Stomach (tissue), 9 donors: ENCODE results near the gene MERTK. TPM values are rescaled to one million over a fixed set of nuclear protein-coding genes. Genes with fewer than 3 reads are reported as not detected.

Experiments used
- DNase-seq, 2 donors: peaks; one replicate each; pipeline versions ENCODE4 v3.0.0 to v3.0.0-alpha.2; 2013 to 2019
- H3K27ac ChIP-seq, 5 donors: fragments of 200-600 bp in 4 of 5; sonication (generic) in 4 of 5; one replicate each; pipeline ENCODE4 v1.5.1; 2013 to 2019; ENCODE audit warnings: mild to moderate bottlenecking in 1 of 5, moderate library complexity in 1 of 5
- H3K27me3 ChIP-seq, 3 donors: fragments of 200-600 bp; sonication (generic); one replicate each; pipeline ENCODE4 v1.5.1; 2017 to 2019; ENCODE audit warnings: mixed run types in 1 of 3
- H3K36me3 ChIP-seq, 4 donors: fragments of 200-600 bp; sonication (generic); 1 replicate in 3 of 4; 2 replicates in 1 of 4; pipeline ENCODE4 v1.5.1; 2016 to 2019
- H3K4me1 ChIP-seq, 4 donors: fragments of 200-600 bp; sonication (generic); one replicate each; pipeline ENCODE4 v1.5.1; 2016 to 2019
- H3K4me3 ChIP-seq, 4 donors: fragments of 200-600 bp; sonication (generic) in 3 of 4; one replicate each; pipeline ENCODE4 v1.5.1; 2016 to 2019; ENCODE audit warnings: mild to moderate bottlenecking in 1 of 4
- H3K9me3 ChIP-seq, 4 donors: fragments of 200-600 bp; sonication (generic); one replicate each; pipeline ENCODE4 v1.5.1; 2016 to 2019
- EP300 ChIP-seq: sonication (generic); formaldehyde crosslinking; IDR thresholded peaks from one replicate; pipeline ENCODE4 v1.6.1; 2017; ENCODE audit warnings: antibody characterized with exemption
- POLR2A ChIP-seq, 4 donors: fragments of 450-650 bp; IDR thresholded peaks; one replicate each; pipeline ENCODE4 v1.6.1; 2016; ENCODE audit warnings: antibody characterized with exemption in 4 of 4, control low read depth in 2 of 4, mild to moderate bottlenecking in 1 of 4, moderate library complexity in 1 of 4
- POLR2AphosphoS5 ChIP-seq, 3 donors: sonication (generic); formaldehyde crosslinking; IDR thresholded peaks; one replicate each; pipeline ENCODE4 v1.6.1; 2016; ENCODE audit warnings: antibody characterized with exemption in 3 of 3
- WGBS, 5 donors: extraction: QIAGEN DNeasy Blood & Tissue Kit in 3 of 5; methylation state at CpG; one replicate each; pipeline versions ENCODE4 v1.1.5 to v1.1.7; 2013 to 2018; 5-methylcytosine and 5-hydroxymethylcytosine counted together
- intact Hi-C: fragments of 100-400 bp; cut with DNase I; formaldehyde crosslinking; loops from one replicate; pipeline ENCODE4 v1.15.1; 2023; ENCODE audit warnings: low total_unique reads
- polyA plus RNA-seq, 3 donors: library from polyadenylated mRNA; stranded (reverse); fragments of 200-250 nt; gene quantifications; one replicate each; pipeline ENCODE4 v1.2.3, GENCODE V29; 2013
- total RNA-seq, 5 donors: library from RNA; depleted of rRNA; stranded (reverse); fragments of >200 nt; gene quantifications; one replicate each; pipeline versions ENCODE4 v1.1.0 to v1.2.3, GENCODE V29; 2014 to 2016
- TF ChIP-seq, protein P1 (sequence below), 7 experiments: fragments of 450-650 bp in 4 of 7; fragments of 200-600 bp in 3 of 7; sonication (generic) in 3 of 7; IDR thresholded peaks; one replicate each; pipeline ENCODE4 v1.5.1; 2016 to 2019; ENCODE audit warnings: antibody characterized with exemption in 7 of 7, control low read depth in 2 of 7, mild to moderate bottlenecking in 1 of 7
- donor health status: healthy with polysubstance abuse.
- donor health status: Bipolar disorder and iron deficiency.
- donor health status: healthy.

MERTK gene
- total and polyA plus RNA-seq, 8 donors: 3.9 to 21.8 (median 10.0) TPM

DNA sequence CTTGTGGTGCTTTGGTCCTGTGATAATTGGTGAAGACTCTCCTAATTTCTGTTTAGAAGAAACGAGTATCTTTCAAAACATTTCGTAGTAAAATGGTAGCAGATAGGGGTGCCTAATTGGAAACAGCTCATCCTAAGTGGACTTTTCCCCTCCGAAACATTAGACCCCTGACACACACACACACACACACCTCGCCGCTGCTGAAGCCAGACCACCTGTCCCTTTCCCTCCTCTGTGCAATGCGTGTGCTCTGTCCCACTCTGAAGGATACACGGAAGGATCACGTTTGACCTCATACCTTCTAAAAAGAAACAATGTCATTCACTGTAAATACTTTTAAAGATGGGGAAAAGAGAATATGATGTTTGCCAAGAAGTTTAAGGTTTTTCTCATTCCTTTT, 120.4 kb downstream of the MERTK start:
- H3K4me1 ChIP-seq: peaks cover 0 to 6% (median 0%) of the 10 kb centered on the region in 4 donors
- DNase-seq: no peak
- no peak overlapping the region for H3K27ac ChIP-seq
- TF ChIP-seq, protein P1, sequence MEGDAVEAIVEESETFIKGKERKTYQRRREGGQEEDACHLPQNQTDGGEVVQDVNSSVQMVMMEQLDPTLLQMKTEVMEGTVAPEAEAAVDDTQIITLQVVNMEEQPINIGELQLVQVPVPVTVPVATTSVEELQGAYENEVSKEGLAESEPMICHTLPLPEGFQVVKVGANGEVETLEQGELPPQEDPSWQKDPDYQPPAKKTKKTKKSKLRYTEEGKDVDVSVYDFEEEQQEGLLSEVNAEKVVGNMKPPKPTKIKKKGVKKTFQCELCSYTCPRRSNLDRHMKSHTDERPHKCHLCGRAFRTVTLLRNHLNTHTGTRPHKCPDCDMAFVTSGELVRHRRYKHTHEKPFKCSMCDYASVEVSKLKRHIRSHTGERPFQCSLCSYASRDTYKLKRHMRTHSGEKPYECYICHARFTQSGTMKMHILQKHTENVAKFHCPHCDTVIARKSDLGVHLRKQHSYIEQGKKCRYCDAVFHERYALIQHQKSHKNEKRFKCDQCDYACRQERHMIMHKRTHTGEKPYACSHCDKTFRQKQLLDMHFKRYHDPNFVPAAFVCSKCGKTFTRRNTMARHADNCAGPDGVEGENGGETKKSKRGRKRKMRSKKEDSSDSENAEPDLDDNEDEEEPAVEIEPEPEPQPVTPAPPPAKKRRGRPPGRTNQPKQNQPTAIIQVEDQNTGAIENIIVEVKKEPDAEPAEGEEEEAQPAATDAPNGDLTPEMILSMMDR (IDR thresholded peaks at IDR 0.05): no peak
- no peak for TF ChIP-seq POLR2AphosphoS5 (IDR thresholded peaks at IDR 0.05)
- no peak for TF ChIP-seq EP300
- TF ChIP-seq POLR2A (IDR thresholded peaks at IDR 0.05): no peak
- H3K4me3 ChIP-seq: no peak overlapping the region
- intact Hi-C loops: no loop called here
- no peaks in the 10 kb centered on the region for H3K27me3 ChIP-seq
- WGBS, 5 donors: 90 to 94% (median 92%) methylated on average over 8 of the region's 8 CpGs
- H3K9me3 ChIP-seq: no peaks in the 10 kb centered on the region
- H3K36me3 ChIP-seq: peaks cover 2 to 67% (median 46%) of the 10 kb centered on the region in 4 donors

DNA sequence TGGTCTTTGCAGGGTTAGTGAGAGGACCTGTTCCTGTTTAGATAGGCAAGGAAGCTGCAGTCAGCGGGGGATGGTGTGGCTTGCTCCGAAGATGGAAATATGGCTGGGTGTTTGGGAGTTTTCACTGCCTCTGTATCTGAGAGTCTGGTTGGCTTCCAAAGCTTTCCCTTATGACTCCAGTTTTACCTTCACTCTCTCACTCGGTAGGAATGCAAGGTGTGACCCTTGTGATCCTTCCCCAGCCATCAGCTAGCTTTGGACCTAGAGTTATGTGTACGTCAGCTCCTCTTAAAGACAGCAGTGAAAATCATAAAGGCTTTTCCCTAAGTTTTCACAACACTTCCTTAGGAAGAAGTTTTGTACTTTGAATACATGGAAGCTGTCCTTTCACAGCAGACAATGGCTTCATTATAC, 121.2 kb downstream of the MERTK start:
- Histone ChIP-seq H3K9me3 (no peaks in the 10 kb centered on the region), H3K36me3 (peaks cover 2 to 74% (median 49%) of the 10 kb centered on the region in 4 donors), H3K4me3 (no peak overlapping the region), H3K27ac (no peak overlapping the region), H3K4me1 (peaks cover 0 to 6% (median 0%) of the 10 kb centered on the region in 4 donors), H3K27me3 (no peaks in the 10 kb centered on the region)
- 58 to 70% (median 64%) methylated on average over 4 of the region's 4 CpGs for WGBS, 5 donors
- no peak for TF ChIP-seq POLR2A (IDR thresholded peaks at IDR 0.05)
- no peak for TF ChIP-seq POLR2AphosphoS5 (IDR thresholded peaks at IDR 0.05)
- TF ChIP-seq EP300: no peak
- TF ChIP-seq, protein P1 (IDR thresholded peaks at IDR 0.05): no peak
- intact Hi-C loops: no loop called here
- no peak for DNase-seq

DNA sequence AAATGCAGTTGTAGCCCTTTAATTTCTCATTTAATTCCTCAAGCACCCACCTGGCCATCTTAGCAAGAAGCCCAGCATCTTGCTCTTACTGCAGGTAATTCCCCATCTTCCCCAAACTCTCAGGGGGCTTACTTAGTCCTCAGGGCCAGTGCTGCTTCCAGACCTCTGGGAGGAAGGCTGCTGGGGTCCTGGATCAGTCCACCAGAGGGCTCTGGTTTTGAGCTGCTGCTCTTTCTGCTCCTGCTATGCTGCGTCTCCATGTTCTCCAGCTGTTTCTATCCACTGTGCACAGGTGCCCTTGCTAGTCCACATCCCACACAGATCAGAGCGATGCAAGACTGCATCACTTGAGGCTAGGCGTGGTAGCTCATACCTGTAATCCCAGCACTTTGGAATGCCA, 122.2 kb downstream of the MERTK start:
- no peaks in the 10 kb centered on the region for H3K9me3 ChIP-seq
- intact Hi-C loops: no loop called here
- 81 to 99% (median 97%) methylated on average over 3 of the region's 3 CpGs for WGBS, 5 donors

DNA sequence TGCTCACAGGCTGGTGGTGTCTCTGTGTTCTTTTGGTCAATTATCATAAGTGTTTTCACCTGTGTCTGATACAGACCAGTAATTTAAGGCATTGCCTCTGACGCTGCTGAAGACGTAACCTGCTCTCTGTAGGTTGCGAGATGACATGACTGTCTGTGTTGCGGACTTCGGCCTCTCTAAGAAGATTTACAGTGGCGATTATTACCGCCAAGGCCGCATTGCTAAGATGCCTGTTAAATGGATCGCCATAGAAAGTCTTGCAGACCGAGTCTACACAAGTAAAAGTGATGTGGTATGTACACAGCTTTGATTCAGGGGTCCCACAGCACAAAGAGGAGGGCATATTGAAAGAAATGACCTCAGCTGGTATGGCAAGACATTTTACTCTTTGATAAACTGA, 122.9 kb downstream of the MERTK start:
- Histone ChIP-seq H3K9me3 (no peaks in the 10 kb centered on the region), H3K4me3 (no peak overlapping the region), H3K4me1 (peaks cover 0 to 6% (median 0%) of the 10 kb centered on the region in 4 donors), H3K36me3 (peaks cover 2 to 84% (median 53%) of the 10 kb centered on the region in 4 donors), H3K27ac (no peak overlapping the region), H3K27me3 (no peaks in the 10 kb centered on the region)
- DNase-seq: no peak
- no peak for TF ChIP-seq POLR2AphosphoS5 (IDR thresholded peaks at IDR 0.05)
- no peak for TF ChIP-seq POLR2A (IDR thresholded peaks at IDR 0.05)
- TF ChIP-seq, protein P1 (IDR thresholded peaks at IDR 0.05): no peak
- TF ChIP-seq EP300: no peak
- intact Hi-C loops: no loop called here
- 92 to 97% (median 95%) methylated on average over 10 of the region's 10 CpGs for WGBS, 5 donors

More for the DNA sequence above, 122.2 kb downstream of the MERTK start:
- no peak overlapping the region for H3K27ac ChIP-seq
- H3K36me3 ChIP-seq: peaks cover 2 to 84% (median 53%) of the 10 kb centered on the region in 4 donors
- no peak for DNase-seq
- TF ChIP-seq, protein P1 (IDR thresholded peaks at IDR 0.05): no peak
- TF ChIP-seq POLR2A (IDR thresholded peaks at IDR 0.05) (no peak), POLR2AphosphoS5 (IDR thresholded peaks at IDR 0.05) (no peak), EP300 (no peak)
- H3K4me3 ChIP-seq: no peak overlapping the region
- peaks cover 0 to 6% (median 0%) of the 10 kb centered on the region in 4 donors for H3K4me1 ChIP-seq
- no peaks in the 10 kb centered on the region for H3K27me3 ChIP-seq
